ENCODE data around the gene KRT80. TPM values are rescaled to one million over a fixed set of nuclear protein-coding genes. Genes with fewer than 3 reads are reported as not detected.

Gene KRT80
- total and polyA plus RNA-seq, 7 donors = 0.11 to 14.0 (median 0.44) TPM

- 80 to 84% (median 84%) methylated on average over 10 of the region's 10 CpGs for WGBS, 3 donors
- DNase-seq = no peak
- ATAC-seq = no peak
Measured at GRCh38 chr12:52210925-52211650, 19.3 kb upstream of the KRT80 start.

GRCh38 chr12:52210186-52210924 is 18.5 kb upstream of the KRT80 start:
- Histone ChIP-seq H3K4me3 (no peak overlapping the region), H3K4me1 (peaks cover 5% of the 10 kb centered on the region), H3K9me3 (no peaks in the 10 kb centered on the region), H3K27ac (no peak overlapping the region), H3K36me3 (ENCODE audit: insufficient read depth in 1 of 2, low read depth in 1 of 2) (no peaks in the 10 kb centered on the region), H3K27me3 (ENCODE audit: insufficient read depth in 3 of 3, low read length in 2 of 3) (peaks cover 0 to 4% (median 0%) of the 10 kb centered on the region in 3 donors)
- intact Hi-C loops (cut with DNase I) = loop anchor here in 1 of 2 donors (5.0 kb wide), 1 partner anchor 67 kb away; no protein-coding TSS in a partner anchor
- TF ChIP-seq CTCF (IDR thresholded peaks at IDR 0.05) = no peak
- ATAC-seq (no peak), DNase-seq (peak; percentile 66 to 70)
- 81 to 87% (median 84%) methylated on average over 7 of the region's 7 CpGs for WGBS, 3 donors

More at GRCh38 chr12:52210925-52211650, 19.3 kb upstream of the KRT80 start:
- H3K27me3 ChIP-seq (ENCODE audit: insufficient read depth in 3 of 3, low read length in 2 of 3) = peaks cover 0 to 4% (median 0%) of the 10 kb centered on the region in 3 donors
- intact Hi-C loops (cut with DNase I) = loop anchor here in 1 of 2 donors (5.0 kb wide), 1 partner anchor 66 kb away; no protein-coding TSS in a partner anchor
- H3K4me1 ChIP-seq = peaks cover 5% of the 10 kb centered on the region
- no peaks in the 10 kb centered on the region for H3K36me3 ChIP-seq (ENCODE audit: insufficient read depth in 1 of 2, low read depth in 1 of 2)
- no peak overlapping the region for H3K27ac ChIP-seq
- no peak for TF ChIP-seq CTCF (IDR thresholded peaks at IDR 0.05)
- H3K4me3 ChIP-seq = no peak overlapping the region
- H3K9me3 ChIP-seq = no peaks in the 10 kb centered on the region

- 69 to 72% (median 71%) methylated on average over 8 of the region's 8 CpGs for WGBS, 3 donors
- H3K36me3 ChIP-seq (ENCODE audit: insufficient read depth in 1 of 2, low read depth in 1 of 2) = no peaks in the 10 kb centered on the region
- ATAC-seq (no peak), DNase-seq (no peak)
- no peak overlapping the region for H3K4me3 ChIP-seq
- peaks cover 5% of the 10 kb centered on the region for H3K4me1 ChIP-seq
- TF ChIP-seq CTCF (IDR thresholded peaks at IDR 0.05) = no peak
- H3K27ac ChIP-seq = no peak overlapping the region
- intact Hi-C loops (cut with DNase I) = no loop called here
- no peaks in the 10 kb centered on the region for H3K9me3 ChIP-seq
- peaks cover 0 to 4% (median 0%) of the 10 kb centered on the region in 3 donors for H3K27me3 ChIP-seq (ENCODE audit: insufficient read depth in 3 of 3, low read length in 2 of 3)
Measured at GRCh38 chr12:52209321-52209720, 17.5 kb upstream of the KRT80 start.

DNA sequence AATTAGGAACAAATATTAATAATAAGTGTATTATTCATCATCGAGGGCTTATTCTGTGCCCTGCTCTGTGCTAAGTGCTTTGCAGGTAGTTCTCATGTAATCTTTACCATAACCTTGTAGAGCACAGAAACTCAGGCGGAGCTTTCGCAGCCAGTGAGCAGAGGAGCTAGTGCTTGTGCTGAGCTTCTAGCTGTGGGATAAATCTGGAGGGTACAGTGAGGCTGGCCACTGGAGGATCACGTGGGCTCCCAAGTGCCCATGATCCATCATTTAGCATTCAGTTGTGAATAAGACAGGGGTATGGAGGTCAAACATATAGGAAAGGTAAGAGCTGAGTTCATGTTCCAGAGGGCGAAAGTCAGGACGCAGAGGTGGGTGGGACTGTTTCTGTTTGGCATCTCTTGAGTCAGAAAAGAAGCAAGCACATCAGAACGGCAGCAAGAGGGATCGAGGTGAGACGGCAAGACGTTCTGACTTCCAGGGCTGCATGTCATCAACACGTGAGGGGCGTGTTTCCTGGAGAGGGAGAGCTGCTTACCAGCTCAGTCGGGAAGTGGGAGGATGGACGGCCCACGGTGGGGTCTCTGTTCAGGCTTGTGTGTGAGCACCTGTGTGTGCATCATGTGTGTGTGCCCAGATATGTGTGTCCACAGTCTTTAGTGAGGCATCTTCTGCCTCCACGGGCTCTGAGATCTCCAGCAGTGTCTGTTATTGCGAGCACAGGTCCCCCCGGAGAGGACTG is 16.8 kb upstream of the KRT80 start:
- ATAC-seq (no peak), DNase-seq (no peak)
- Histone ChIP-seq H3K4me1 (peaks cover 5% of the 10 kb centered on the region), H3K27me3 (ENCODE audit: insufficient read depth in 3 of 3, low read length in 2 of 3) (peaks cover 0 to 4% (median 0%) of the 10 kb centered on the region in 3 donors), H3K27ac (no peak overlapping the region), H3K36me3 (ENCODE audit: insufficient read depth in 1 of 2, low read depth in 1 of 2) (no peaks in the 10 kb centered on the region), H3K4me3 (no peak overlapping the region), H3K9me3 (no peaks in the 10 kb centered on the region)
- 66 to 71% (median 67%) methylated on average over 18 of the region's 18 CpGs for WGBS, 3 donors
- intact Hi-C loops (cut with DNase I) = no loop called here
- TF ChIP-seq CTCF (IDR thresholded peaks at IDR 0.05) = no peak

Measured in psoas muscle (tissue), 8 donors.